BJ (cell line): Measurements from ENCODE around the gene ST3GAL3. TPM values are rescaled to one million over a fixed set of nuclear protein-coding genes. Genes with fewer than 3 reads are reported as not detected.

Source experiments
- CTCF ChIA-PET: fragments of 350-600 bp; formaldehyde crosslinking; extraction: SDS; loops from one replicate; lab custom pipeline; 2021; ENCODE audit warnings: antibody characterized with exemption, inconsistent platforms; lab: Yijun Ruan, JAX
- POLR2A ChIA-PET: fragments of 300-600 bp; sonication (Branson Sonifier 250); formaldehyde crosslinking; extraction: SDS; loops from one replicate; lab custom pipeline; 2021; ENCODE audit warnings: antibody characterized with exemption; lab: Charles Lee
- DNase-seq: peaks from one replicate; pipeline ENCODE4 v3.0.0-alpha.2; 2011; ENCODE audit warnings: low read depth
- H3K27me3 ChIP-seq: 2 replicates; pipeline ENCODE4 v1.6.0; 2011; ENCODE audit warnings: low read length; ENCODE audit not compliant: control insufficient read depth, insufficient read depth
- H3K36me3 ChIP-seq: 2 replicates; pipeline ENCODE4 v1.5.1; 2011; ENCODE audit warnings: low read length; ENCODE audit not compliant: control insufficient read depth, insufficient read depth
- H3K4me3 ChIP-seq: 2 replicates; pipeline ENCODE4 v1.5.1; 2011; ENCODE audit warnings: low read depth, mild to moderate bottlenecking, control low read depth, low read length
- CTCF ChIP-seq: IDR thresholded peaks from 2 replicates; pipeline ENCODE4 v1.5.1; 2011; ENCODE audit warnings: low read depth, mild to moderate bottlenecking, control low read depth, inconsistent platforms, low read length, moderate library complexity; ENCODE audit not compliant: insufficient read depth
- polyA plus RNA-seq: library from polyadenylated mRNA; depleted of rRNA; stranded (reverse); fragments of >200 nt; gene quantifications from 2 replicates; pipeline ENCODE4 v1.2.3, GENCODE V29; 2011

The ST3GAL3 gene
- polyA plus RNA-seq, 1 experiment, result 24.2 TPM

DNA sequence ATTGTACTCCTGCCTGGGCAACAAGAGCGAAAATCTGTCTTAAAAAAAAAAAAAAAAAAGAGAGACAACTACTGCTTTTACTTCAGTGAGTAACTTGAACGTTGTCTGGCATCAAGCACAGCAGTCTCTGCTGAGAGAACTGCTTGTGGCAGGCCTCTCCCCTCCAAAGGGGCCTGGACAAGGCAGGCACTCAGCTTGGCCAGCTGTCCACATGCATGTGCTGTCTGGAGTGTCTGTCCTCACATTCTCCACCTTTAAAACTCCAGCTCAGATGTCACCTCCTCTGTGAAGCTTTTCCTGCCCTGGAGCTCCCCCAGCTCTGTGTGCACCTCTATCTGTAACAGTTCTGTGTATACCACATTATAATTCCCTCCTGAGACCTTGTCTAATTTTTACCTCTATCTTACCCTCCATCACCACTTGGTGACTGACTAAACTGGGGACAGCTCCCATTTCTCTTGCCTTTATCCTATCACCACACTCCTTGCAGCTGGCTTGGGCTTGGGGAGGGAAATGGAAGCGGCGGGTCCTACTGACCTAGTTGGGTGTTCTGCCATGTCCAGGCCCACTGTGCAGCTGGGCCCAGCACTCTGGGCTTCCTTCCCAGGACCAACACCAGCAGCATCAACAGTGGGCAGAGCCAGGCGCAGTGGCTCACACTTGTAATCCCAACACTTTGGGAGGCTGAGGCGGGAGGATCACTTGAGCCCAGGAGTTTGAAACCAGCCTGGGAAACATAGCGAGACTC, 154.8 kb downstream of the ST3GAL3 start:
- CTCF ChIA-PET, result interaction anchor here (0.7 to 1.0 kb wide), 3 partner anchors 73 to 99 kb away, joined by 3 read pairs; no protein-coding TSS in a partner anchor
- no peak for TF ChIP-seq CTCF
- no peak overlapping the region for H3K4me3 ChIP-seq
- no peaks in the 10 kb centered on the region for H3K36me3 ChIP-seq
- no peaks in the 10 kb centered on the region for H3K27me3 ChIP-seq
- POLR2A ChIA-PET, result no interaction called here
- DNase-seq, result no peak

DNA sequence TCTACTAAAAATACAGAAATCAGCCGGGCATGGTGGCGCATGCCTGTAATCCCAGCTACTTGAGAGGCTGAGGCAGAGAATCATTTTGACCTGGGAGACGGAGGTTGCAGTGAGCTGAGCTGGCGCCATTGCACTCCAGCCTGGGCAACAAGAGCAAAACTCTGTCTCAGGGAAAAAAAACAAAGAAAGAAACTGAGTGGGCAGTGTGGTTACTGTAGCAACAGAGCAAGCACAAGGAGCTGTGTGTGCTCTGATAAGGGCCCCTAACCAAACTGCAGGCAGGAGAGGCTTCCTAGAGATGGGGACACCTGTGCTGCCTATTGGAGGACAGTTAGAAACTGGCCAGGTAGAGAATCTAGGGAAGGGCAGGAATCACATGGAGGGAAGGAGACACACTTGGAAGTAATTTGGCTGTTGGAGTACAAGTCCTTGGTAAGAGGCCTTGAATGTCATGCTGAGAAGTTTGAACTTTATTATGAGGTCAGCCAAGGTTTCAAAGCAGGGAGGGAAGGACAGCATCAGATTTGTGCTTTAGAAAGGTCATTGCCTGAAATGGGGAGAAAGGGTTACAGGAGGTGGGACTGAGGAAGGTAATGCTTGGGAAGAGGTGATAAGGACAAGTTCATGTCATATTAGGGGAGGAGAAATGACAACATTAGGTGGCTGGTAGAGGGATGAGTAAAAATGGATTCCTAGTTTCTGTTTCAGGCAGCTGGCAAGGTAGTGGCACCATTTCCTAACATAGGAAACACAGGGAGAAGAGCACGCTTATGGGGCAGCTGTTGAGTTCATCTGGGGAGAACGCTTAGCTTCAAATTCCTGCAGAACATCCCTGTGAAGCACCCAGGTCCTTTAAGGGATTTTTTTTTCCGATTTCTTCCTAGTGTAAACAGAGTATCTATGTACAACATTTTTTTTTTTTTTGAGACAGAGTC, 157.0 kb downstream of the ST3GAL3 start:
- Histone ChIP-seq H3K27me3 (no peaks in the 10 kb centered on the region), H3K36me3 (no peaks in the 10 kb centered on the region), H3K4me3 (no peak overlapping the region)
- no peak for DNase-seq
- POLR2A ChIA-PET, result no interaction called here
- CTCF ChIA-PET, result no interaction called here
- TF ChIP-seq CTCF, result no peak

DNA sequence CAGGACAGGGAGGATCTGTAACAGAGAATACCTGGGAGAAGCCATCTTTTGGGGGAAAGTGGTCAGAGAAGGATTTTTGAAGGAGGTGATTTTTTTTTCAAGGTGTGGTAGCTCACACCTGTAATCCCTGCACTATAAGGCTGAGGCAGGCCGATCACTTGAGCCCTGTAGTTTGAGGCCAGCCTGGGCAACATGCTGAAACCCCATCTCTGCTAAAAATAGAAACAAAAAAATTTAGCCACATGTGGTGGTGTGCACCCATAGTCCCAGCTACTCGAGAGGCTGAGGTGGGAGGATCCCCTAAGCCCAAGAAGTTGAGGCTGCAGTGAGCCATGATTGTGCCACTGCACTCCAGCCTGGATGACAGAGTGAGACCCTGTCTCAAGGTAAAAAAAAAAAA, 158.9 kb downstream of the ST3GAL3 start:
- POLR2A ChIA-PET, result no interaction called here
- TF ChIP-seq CTCF, result no peak
- CTCF ChIA-PET, result no interaction called here
- Histone ChIP-seq H3K4me3 (no peak overlapping the region), H3K27me3 (no peaks in the 10 kb centered on the region), H3K36me3 (no peaks in the 10 kb centered on the region)
- no peak for DNase-seq

DNA sequence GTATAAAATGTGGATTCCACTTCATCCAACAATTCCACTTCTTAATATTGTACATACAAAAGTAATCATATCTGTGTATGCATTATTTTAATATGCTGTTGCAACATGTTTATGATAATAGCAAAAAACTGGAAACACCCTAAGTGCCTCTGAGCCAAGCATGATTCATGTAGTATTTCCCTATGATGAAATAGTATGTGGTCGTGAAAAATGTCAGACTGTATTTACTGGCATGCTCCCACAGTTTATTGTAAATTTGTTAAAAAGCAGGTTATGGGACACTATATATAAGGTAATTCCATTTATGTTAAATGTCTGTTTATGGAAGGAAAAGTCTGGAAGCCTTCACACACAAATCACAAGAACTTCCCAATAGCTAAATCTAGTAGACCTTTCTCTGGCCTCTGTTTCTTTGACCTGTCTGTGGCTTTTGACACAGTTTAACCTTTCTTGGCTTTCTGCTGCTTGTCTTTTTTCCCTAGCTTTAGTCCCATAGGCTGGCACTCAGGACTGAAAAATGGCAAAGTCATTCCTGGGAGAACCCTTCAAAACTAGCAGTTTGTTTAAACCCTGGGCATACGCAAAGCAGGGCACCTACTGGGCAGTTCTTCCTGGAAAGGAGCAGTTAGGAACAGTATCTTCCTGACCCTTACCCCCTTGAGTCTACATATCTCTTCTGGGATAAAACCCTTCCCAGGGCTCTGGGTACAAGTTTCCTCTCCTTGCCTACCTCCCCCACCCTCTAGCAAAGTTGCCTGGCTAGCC, 160.8 kb downstream of the ST3GAL3 start:
- no peak overlapping the region for H3K4me3 ChIP-seq
- POLR2A ChIA-PET, result no interaction called here
- no peaks in the 10 kb centered on the region for H3K27me3 ChIP-seq
- no peak for TF ChIP-seq CTCF
- CTCF ChIA-PET, result no interaction called here
- H3K36me3 ChIP-seq, result no peaks in the 10 kb centered on the region
- no peak for DNase-seq

DNA sequence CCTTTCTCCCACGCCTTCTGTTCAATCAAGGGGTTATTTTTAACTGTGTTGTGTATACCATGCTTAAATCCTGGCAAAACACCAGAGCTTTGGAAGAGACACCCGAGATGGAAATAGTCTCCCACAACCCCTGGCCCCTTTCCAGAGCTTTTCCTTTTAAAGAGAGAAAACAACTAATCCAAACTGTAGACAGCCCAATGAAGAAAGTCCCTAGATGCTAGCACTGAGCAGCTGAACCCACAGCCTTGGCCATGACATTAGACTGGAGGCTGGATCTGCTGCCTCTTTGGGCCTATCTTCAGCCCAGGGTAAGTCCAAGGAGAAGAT, 161.4 kb downstream of the ST3GAL3 start:
- no peak for TF ChIP-seq CTCF
- Histone ChIP-seq H3K36me3 (no peaks in the 10 kb centered on the region), H3K27me3 (no peaks in the 10 kb centered on the region), H3K4me3 (no peak overlapping the region)
- CTCF ChIA-PET, result no interaction called here
- POLR2A ChIA-PET, result no interaction called here
- DNase-seq, result no peak
